HEK293 (cell line): Measurements from ENCODE around the gene AKTIP.

Source experiments
- CTCF ChIA-PET: fragments of 350-600 bp; formaldehyde crosslinking; extraction: SDS; loops from one replicate; lab custom pipeline; 2021; ENCODE audit warnings: antibody characterized with exemption; lab: Yijun Ruan, JAX
- POLR2A ChIA-PET: fragments of 300-600 bp; formaldehyde crosslinking; extraction: SDS; loops from one replicate; lab custom pipeline; 2020; ENCODE audit warnings: antibody characterized with exemption, inconsistent platforms; lab: Yijun Ruan, JAX
- H3K27ac ChIP-seq: fragments of 200-500 bp; sonication (Bioruptor generic); 2 replicates; pipeline ENCODE4 v1.5.1; 2014; ENCODE audit warnings: low read depth, low read length, control low read depth, inconsistent platforms; ENCODE audit errors: extremely low read depth
- H3K36me3 ChIP-seq, 2 experiments: fragments of 200-500 bp in 1 of 2; sonication (Bioruptor generic) in 1 of 2; 1 replicate in 1 of 2; 2 replicates in 1 of 2; pipeline ENCODE4 v1.5.1; 2014 to 2017; ENCODE audit warnings: inconsistent platforms in 2 of 2, low read length in 2 of 2; ENCODE audit not compliant: control insufficient read depth in 2 of 2, insufficient read depth in 1 of 2
- H3K4me1 ChIP-seq: fragments of 200-500 bp; sonication (Bioruptor generic); 2 replicates; pipeline ENCODE4 v1.5.1; 2014; ENCODE audit warnings: mild to moderate bottlenecking, low read length, inconsistent platforms; ENCODE audit not compliant: control insufficient read depth, insufficient read depth
- H3K4me3 ChIP-seq: 2 replicates; pipeline ENCODE4 v1.5.1; 2011; ENCODE audit warnings: low read depth, mild to moderate bottlenecking, control low read depth, low read length, moderate library complexity
- H3K9me3 ChIP-seq: fragments of 200-500 bp; sonication (Bioruptor generic); 2 replicates; pipeline ENCODE4 v1.5.1; 2014; ENCODE audit warnings: low read depth, low read length, inconsistent platforms; ENCODE audit not compliant: control insufficient read depth, insufficient read depth
- PRDM2 ChIP-seq: fragments of 450-650 bp; formaldehyde crosslinking; IDR thresholded peaks from 2 replicates; pipeline ENCODE4 v1.5.1; 2016; ENCODE audit warnings: missing biosample characterization, missing genetic modification characterization, borderline replicate concordance
- PRDM4 ChIP-seq: fragments of 450-650 bp; formaldehyde crosslinking; IDR thresholded peaks from 2 replicates; pipeline ENCODE4 v1.5.1; 2017; ENCODE audit warnings: missing biosample characterization, missing genetic modification characterization
- REST ChIP-seq: fragments of 450-650 bp; formaldehyde crosslinking; IDR thresholded peaks from 2 replicates; pipeline ENCODE4 v1.5.1; 2016; ENCODE audit warnings: missing biosample characterization, missing genetic modification characterization
- ZBTB10 ChIP-seq: fragments of 450-650 bp; formaldehyde crosslinking; IDR thresholded peaks from 2 replicates; pipeline ENCODE4 v1.5.1; 2016; ENCODE audit warnings: missing biosample characterization, missing genetic modification characterization
- ZBTB48 ChIP-seq: fragments of 450-650 bp; formaldehyde crosslinking; IDR thresholded peaks from 2 replicates; pipeline ENCODE4 v1.5.1; 2016; ENCODE audit warnings: missing biosample characterization, missing genetic modification characterization
- ZBTB8A ChIP-seq: fragments of 450-650 bp; formaldehyde crosslinking; IDR thresholded peaks from 2 replicates; pipeline ENCODE4 v1.5.1; 2016; ENCODE audit warnings: missing biosample characterization, missing genetic modification characterization
- ZNF174 ChIP-seq: fragments of 450-650 bp; formaldehyde crosslinking; IDR thresholded peaks from 2 replicates; pipeline ENCODE4 v1.5.0; 2017; ENCODE audit warnings: missing biosample characterization, mild to moderate bottlenecking, missing genetic modification characterization
- ZNF48 ChIP-seq: fragments of 450-650 bp; formaldehyde crosslinking; IDR thresholded peaks from 2 replicates; pipeline ENCODE4 v1.5.1; 2016; ENCODE audit warnings: missing biosample characterization, missing genetic modification characterization
- ZNF626 ChIP-seq: fragments of 450-650 bp; sonication (Bioruptor Pico); formaldehyde crosslinking; IDR thresholded peaks from 2 replicates; pipeline ENCODE4 v1.5.1; 2018; ENCODE audit warnings: missing biosample characterization, missing genetic modification characterization, inconsistent platforms
- ZNF654 ChIP-seq: fragments of 450-650 bp; formaldehyde crosslinking; IDR thresholded peaks from 2 replicates; pipeline ENCODE4 v1.5.1; 2016; ENCODE audit warnings: low read depth, missing biosample characterization, missing genetic modification characterization
- ZNF660 ChIP-seq: fragments of 450-650 bp; IDR thresholded peaks from 2 replicates; pipeline ENCODE4 v1.5.1; 2018; ENCODE audit warnings: missing biosample characterization, mild to moderate bottlenecking, missing genetic modification characterization
- ZNF670 ChIP-seq: fragments of 450-650 bp; formaldehyde crosslinking; IDR thresholded peaks from 2 replicates; pipeline ENCODE4 v1.5.1; 2016; ENCODE audit warnings: missing biosample characterization, missing genetic modification characterization, low read depth
- ZNF707 ChIP-seq: fragments of 450-650 bp; formaldehyde crosslinking; IDR thresholded peaks from 2 replicates; pipeline ENCODE4 v1.5.1; 2016; ENCODE audit warnings: missing biosample characterization, missing genetic modification characterization
- ZNF843 ChIP-seq: fragments of 450-650 bp; formaldehyde crosslinking; IDR thresholded peaks from 2 replicates; pipeline ENCODE4 v1.5.1; 2016; ENCODE audit warnings: missing biosample characterization, missing genetic modification characterization

Gene AKTIP

GRCh38 chr16:53494636-53495035 lies 8.4 kb downstream of the AKTIP start (continued):
- TF ChIP-seq REST (tag by site-specific recombination) (no peak), ZNF660 (tag by site-specific recombination) (no peak), PRDM4 (tag by site-specific recombination) (no peak), ZBTB10 (tag by site-specific recombination) (no peak), ZNF48 (no peak), ZBTB8A (tag by site-specific recombination) (no peak)

GRCh38 chr16:53492503-53492902 lies 10.5 kb downstream of the AKTIP start:
- Histone ChIP-seq H3K27ac (no peak overlapping the region), H3K36me3 (peaks cover 22 to 85% of the 10 kb centered on the region in 2 experiments), H3K4me1 (no peaks in the 10 kb centered on the region), H3K4me3 (no peak overlapping the region), H3K9me3 (no peaks in the 10 kb centered on the region)
- no peak for TF ChIP-seq ZNF707 (tag by site-specific recombination)
- ChIA-PET POLR2A (no interaction called here), CTCF (interaction anchor here (1.4 kb wide), 1 partner anchor 18 kb away, joined by 4 read pairs; no protein-coding TSS in a partner anchor)

GRCh38 chr16:53489755-53490154 lies 13.3 kb downstream of the AKTIP start:
- Histone ChIP-seq H3K9me3 (no peaks in the 10 kb centered on the region), H3K27ac (no peak overlapping the region), H3K36me3 (peaks cover 22 to 77% of the 10 kb centered on the region in 2 experiments), H3K4me1 (no peaks in the 10 kb centered on the region), H3K4me3 (no peak overlapping the region)
- TF ChIP-seq ZNF843 (tag by site-specific recombination) (no peak), ZNF626 (tag by site-specific recombination) (no peak), ZNF654 (tag by site-specific recombination) (no peak), ZNF670 (tag by site-specific recombination) (no peak)
- ChIA-PET CTCF (no interaction called here), POLR2A (no interaction called here)

GRCh38 chr16:53486230-53486629 lies 16.8 kb downstream of the AKTIP start:
- Histone ChIP-seq H3K4me3 (no peak overlapping the region), H3K4me1 (no peaks in the 10 kb centered on the region), H3K9me3 (no peaks in the 10 kb centered on the region), H3K27ac (no peak overlapping the region), H3K36me3 (peaks cover 30 to 71% of the 10 kb centered on the region in 2 experiments)
- ChIA-PET CTCF (interaction anchor here (0.6 kb wide), 1 partner anchor 328 kb away, joined by 3 read pairs; no protein-coding TSS in a partner anchor), POLR2A (no interaction called here)
- TF ChIP-seq ZBTB48 (tag by site-specific recombination) (no peak), PRDM2 (tag by site-specific recombination) (no peak), ZNF174 (tag by site-specific recombination) (no peak)
